Effector memory CD8-positive, alpha-beta T cell (primary cell): ENCODE measurements around the gene NRN1L.
A peak's percentile ranks its signal among the peaks of the same experiment; 100 is the strongest.

ENCODE experiments used
- ATAC-seq: fragments of 150-1000 bp; cut with Tn5 transposase; replicated peaks from 2 replicates; pipeline ENCODE4 v1.10.0; 2021; ENCODE audit warnings: mild to moderate bottlenecking, moderate library complexity
- DNase-seq, 3 experiments: peaks; one replicate each; pipeline ENCODE4 v3.0.0; 2021
- H3K27ac Mint-ChIP-seq, 2 donors: one replicate each; pipeline ENCODE4 v1.8.0; 2022; ENCODE audit warnings: mild to moderate bottlenecking in 2 of 2, mixed read lengths in 2 of 2, moderate library complexity in 2 of 2
- H3K27me3 Mint-ChIP-seq, 2 donors: one replicate each; pipeline ENCODE4 v1.8.0; 2022; ENCODE audit warnings: mixed read lengths in 2 of 2
- H3K36me3 Mint-ChIP-seq: one replicate; pipeline ENCODE4 v1.8.0; 2022; ENCODE audit warnings: mild to moderate bottlenecking, moderate library complexity, mixed read lengths; ENCODE audit not compliant: insufficient read depth
- H3K4me1 Mint-ChIP-seq, 2 donors: one replicate each; pipeline ENCODE4 v1.8.0; 2022; ENCODE audit warnings: low read depth in 2 of 2, mixed read lengths in 2 of 2
- H3K4me3 Mint-ChIP-seq, 2 donors: one replicate each; pipeline ENCODE4 v1.8.0; 2022; ENCODE audit warnings: mild to moderate bottlenecking in 2 of 2, mixed read lengths in 2 of 2, moderate library complexity in 2 of 2
- H3K9me3 Mint-ChIP-seq, 2 donors: one replicate each; pipeline ENCODE4 v1.8.0; 2022; ENCODE audit warnings: mixed read lengths in 2 of 2

Gene NRN1L

DNA sequence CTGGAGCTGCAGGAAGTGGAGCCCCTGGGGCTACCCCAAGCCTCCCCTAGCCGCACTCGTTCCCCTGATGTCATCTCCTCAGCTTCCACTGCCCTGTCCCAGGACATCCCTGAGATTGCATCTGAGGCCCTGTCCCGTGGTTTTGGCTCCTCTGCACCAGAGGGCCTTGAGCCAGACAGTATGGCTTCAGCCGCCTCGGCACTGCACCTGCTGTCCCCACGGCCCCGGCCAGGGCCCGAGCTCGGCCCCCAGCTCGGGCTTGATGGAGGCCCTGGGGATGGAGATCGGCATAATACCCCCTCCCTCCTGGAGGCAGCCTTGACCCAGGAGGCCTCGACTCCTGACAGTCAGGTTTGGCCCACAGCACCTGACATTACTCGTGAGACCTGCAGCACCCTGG, 4.1 kb upstream of the NRN1L start:
- Mint-ChIP-seq H3K27me3 (no peaks in the 10 kb centered on the region), H3K4me1 (peaks cover 8 to 13% of the 10 kb centered on the region in 2 donors), H3K4me3 (no peak overlapping the region), H3K9me3 (no peaks in the 10 kb centered on the region), H3K27ac (peak overlapping the region in 1 of 2 donors; percentile 72), H3K36me3 (peaks cover 65% of the 10 kb centered on the region)
- DNase-seq, result no peak
- no peak for ATAC-seq

DNA sequence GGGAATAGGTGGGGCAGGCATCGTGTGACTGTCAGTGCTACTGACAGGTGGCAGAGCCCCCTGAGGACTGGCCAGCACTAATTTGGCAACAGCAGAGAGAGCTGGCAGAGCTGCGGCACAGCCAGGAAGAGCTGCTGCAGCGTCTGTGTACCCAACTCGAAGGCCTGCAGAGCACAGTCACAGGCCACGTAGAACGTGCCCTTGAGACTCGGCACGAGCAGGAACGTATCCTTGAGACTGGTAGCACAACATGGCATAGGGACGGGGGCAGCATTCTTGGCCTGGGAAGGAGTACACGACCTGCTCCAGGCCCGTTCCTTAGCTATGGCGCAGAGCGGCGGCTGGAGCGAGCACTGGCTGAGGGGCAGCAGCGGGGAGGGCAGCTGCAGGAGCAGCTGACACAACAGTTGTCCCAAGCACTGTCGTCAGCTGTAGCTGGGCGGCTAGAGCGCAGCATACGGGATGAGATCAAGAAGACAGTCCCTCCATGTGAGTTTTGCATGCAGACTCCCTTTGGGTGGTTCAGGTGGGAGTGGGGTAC, 3.0 kb upstream of the NRN1L start:
- DNase-seq, result no peak
- no peak for ATAC-seq
- H3K36me3 Mint-ChIP-seq, result peaks cover 63% of the 10 kb centered on the region
- peak overlapping the region in 1 of 2 donors; percentile 72 for H3K27ac Mint-ChIP-seq
- H3K27me3 Mint-ChIP-seq, result no peaks in the 10 kb centered on the region
- H3K4me3 Mint-ChIP-seq, result peak overlapping the region in 1 of 2 donors; percentile 31
- no peaks in the 10 kb centered on the region for H3K9me3 Mint-ChIP-seq
- H3K4me1 Mint-ChIP-seq, result peaks cover 0 to 6% of the 10 kb centered on the region in 2 donors

DNA sequence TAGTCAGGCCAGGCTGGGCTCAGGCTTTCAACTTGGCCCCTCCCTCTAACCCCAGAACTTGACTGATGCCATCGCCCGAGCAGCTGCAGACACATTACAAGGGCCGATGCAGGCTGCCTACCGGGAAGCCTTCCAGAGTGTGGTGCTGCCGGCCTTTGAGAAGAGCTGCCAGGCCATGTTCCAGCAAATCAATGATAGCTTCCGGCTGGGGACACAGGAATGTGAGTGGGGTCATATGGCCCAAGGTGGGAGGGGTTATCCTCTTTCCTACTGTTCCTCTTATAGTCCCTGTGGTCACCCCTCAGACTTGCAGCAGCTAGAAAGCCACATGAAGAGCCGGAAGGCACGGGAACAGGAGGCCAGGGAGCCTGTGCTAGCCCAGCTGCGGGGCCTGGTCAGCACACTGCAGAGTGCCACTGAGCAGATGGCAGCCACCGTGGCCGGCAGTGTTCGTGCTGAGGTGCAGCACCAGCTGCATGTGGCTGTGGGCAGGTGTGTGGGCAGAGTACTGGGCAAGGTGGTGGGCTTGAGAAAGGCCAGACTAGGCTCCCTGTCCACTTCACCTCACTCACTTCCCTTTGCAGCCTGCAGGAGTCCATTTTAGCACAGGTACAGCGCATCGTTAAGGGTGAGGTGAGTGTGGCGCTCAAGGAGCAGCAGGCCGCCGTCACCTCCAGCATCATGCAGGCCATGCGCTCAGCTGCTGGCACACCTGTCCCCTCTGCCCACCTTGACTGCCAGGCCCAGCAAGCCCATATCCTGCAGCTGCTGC, 2.1 kb upstream of the NRN1L start:
- Mint-ChIP-seq H3K9me3 (no peaks in the 10 kb centered on the region), H3K27ac (peak overlapping the region in 1 of 2 donors; percentile 88), H3K4me1 (peaks cover 0 to 6% of the 10 kb centered on the region in 2 donors), H3K36me3 (peaks cover 54% of the 10 kb centered on the region), H3K27me3 (no peaks in the 10 kb centered on the region), H3K4me3 (no peak overlapping the region)
- no peak for ATAC-seq
- no peak for DNase-seq

DNA sequence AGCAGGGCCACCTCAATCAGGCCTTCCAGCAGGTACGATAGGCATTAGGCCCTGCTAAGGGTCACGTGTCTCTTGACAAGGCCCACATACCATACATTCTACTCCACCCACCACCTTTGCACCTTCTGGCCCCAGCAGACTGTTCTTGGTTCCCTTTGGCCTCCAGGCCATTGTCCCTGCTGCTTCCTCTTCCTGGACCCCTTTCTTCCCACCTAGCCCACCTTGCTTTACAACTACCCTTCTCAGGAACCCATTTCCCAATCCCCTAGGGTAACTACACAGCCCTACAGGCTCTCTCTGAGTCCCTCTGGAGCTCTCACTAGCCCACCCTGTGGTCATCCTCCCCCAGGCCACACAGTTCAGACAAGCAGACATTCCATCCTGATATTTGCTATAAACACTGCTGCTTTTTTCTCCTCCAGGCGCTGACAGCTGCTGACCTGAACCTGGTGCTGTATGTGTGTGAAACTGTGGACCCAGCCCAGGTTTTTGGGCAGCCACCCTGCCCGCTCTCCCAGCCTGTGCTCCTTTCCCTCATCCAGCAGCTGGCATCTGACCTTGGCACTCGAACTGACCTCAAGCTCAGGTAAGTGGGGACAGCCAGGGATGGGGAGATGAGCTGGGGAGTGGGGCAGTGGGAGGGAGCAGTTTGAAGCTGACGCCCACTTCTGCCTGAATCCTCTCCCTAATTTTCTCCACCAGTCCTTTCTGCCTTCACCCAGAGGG, 1.4 kb upstream of the NRN1L start:
- no peaks in the 10 kb centered on the region for H3K27me3 Mint-ChIP-seq
- no peak for DNase-seq
- ATAC-seq, result peak; percentile 21
- H3K4me3 Mint-ChIP-seq, result no peak overlapping the region
- peaks cover 0 to 6% of the 10 kb centered on the region in 2 donors for H3K4me1 Mint-ChIP-seq
- H3K36me3 Mint-ChIP-seq, result peaks cover 46% of the 10 kb centered on the region
- peak overlapping the region in 1 of 2 donors; percentile 88 for H3K27ac Mint-ChIP-seq
- H3K9me3 Mint-ChIP-seq, result no peaks in the 10 kb centered on the region

DNA sequence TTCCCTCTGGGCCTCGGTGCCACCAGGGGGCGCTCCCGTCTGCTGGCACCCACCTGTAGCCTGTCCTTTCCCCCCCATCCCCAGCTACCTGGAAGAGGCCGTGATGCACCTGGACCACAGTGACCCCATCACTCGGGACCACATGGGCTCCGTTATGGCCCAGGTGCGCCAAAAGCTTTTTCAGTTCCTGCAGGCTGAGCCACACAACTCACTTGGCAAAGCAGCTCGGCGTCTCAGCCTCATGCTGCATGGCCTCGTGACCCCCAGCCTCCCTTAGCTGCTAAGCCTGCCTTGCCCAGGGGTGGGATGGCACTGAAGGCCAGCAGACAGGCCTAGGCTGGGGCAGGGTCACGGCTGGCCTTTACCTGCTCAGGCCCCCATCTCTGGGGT, 818 bp upstream of the NRN1L start:
- peak; percentile 90 for ATAC-seq
- no peak overlapping the region for H3K4me3 Mint-ChIP-seq
- H3K36me3 Mint-ChIP-seq, result peaks cover 41% of the 10 kb centered on the region
- H3K4me1 Mint-ChIP-seq, result peaks cover 0 to 6% of the 10 kb centered on the region in 2 donors
- peak overlapping the region in 1 of 2 donors; percentile 88 for H3K27ac Mint-ChIP-seq
- H3K27me3 Mint-ChIP-seq, result no peaks in the 10 kb centered on the region
- H3K9me3 Mint-ChIP-seq, result no peaks in the 10 kb centered on the region
- DNase-seq, result peak; percentile 71 to 72 (median 72)

DNA sequence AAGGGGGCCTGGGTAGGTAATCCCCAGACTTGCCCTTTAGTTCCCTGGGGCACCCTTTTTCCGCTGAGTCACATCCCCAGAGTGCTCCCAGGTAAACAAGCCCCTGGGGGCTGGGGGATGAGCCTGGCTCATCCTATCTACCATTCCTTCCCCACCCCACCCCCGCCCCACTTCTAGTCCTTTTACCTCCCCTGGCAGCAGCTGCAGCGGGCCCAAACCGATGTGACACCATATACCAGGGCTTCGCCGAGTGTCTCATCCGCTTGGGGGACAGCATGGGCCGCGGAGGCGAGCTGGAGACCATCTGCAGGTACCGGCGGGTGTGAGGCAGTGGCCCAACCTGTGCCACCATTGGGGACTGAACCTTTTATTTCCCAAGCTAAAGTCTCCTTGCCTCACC, 860 bp downstream of the NRN1L start:
- no peaks in the 10 kb centered on the region for H3K27me3 Mint-ChIP-seq
- no peaks in the 10 kb centered on the region for H3K9me3 Mint-ChIP-seq
- no peak overlapping the region for H3K27ac Mint-ChIP-seq
- ATAC-seq, result no peak
- no peak overlapping the region for H3K4me3 Mint-ChIP-seq
- no peak for DNase-seq
- peaks cover 28% of the 10 kb centered on the region for H3K36me3 Mint-ChIP-seq
- peaks cover 0 to 6% of the 10 kb centered on the region in 2 donors for H3K4me1 Mint-ChIP-seq

DNA sequence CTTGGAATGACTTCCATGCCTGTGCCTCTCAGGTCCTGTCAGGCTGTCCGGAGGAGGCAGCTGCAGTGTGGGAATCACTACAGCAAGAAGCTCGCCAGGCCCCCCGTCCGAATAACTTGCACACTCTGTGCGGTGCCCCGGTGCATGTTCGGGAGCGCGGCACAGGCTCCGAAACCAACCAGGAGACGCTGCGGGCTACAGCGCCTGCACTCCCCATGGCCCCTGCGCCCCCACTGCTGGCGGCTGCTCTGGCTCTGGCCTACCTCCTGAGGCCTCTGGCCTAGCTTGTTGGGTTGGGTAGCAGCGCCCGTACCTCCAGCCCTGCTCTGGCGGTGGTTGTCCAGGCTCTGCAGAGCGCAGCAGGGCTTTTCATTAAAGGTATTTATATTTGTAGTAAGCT, 1.3 kb downstream of the NRN1L start:
- H3K4me1 Mint-ChIP-seq, result peaks cover 0 to 6% of the 10 kb centered on the region in 2 donors
- ATAC-seq, result no peak
- no peaks in the 10 kb centered on the region for H3K27me3 Mint-ChIP-seq
- no peaks in the 10 kb centered on the region for H3K9me3 Mint-ChIP-seq
- no peak overlapping the region for H3K27ac Mint-ChIP-seq
- H3K36me3 Mint-ChIP-seq, result peaks cover 24% of the 10 kb centered on the region
- no peak overlapping the region for H3K4me3 Mint-ChIP-seq
- no peak for DNase-seq

DNA sequence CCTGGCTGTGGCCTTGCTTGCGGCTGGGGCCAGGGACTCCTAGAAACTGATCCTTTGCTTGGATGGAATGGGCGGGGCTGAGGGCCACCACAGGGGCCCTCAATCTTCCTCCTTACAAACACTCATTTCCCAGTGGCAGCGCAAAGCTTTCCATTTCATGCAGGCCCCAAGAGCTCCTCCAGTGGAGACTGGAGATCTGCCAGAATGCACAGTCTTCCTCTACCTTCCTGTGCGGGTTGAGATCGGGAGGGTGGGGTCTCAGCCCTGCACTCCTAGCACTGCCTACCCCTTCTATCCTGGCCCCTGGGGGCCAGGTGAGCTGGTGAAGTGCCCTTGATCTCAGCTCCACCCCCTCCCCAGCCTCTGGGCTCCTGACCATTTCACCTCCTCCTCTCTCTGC, 1.7 kb downstream of the NRN1L start:
- Mint-ChIP-seq H3K9me3 (no peaks in the 10 kb centered on the region), H3K4me1 (peaks cover 0 to 6% of the 10 kb centered on the region in 2 donors), H3K27me3 (no peaks in the 10 kb centered on the region), H3K36me3 (peaks cover 21% of the 10 kb centered on the region), H3K27ac (peak overlapping the region in 1 of 2 donors; percentile 71), H3K4me3 (no peak overlapping the region)
- no peak for DNase-seq
- ATAC-seq, result no peak

DNA sequence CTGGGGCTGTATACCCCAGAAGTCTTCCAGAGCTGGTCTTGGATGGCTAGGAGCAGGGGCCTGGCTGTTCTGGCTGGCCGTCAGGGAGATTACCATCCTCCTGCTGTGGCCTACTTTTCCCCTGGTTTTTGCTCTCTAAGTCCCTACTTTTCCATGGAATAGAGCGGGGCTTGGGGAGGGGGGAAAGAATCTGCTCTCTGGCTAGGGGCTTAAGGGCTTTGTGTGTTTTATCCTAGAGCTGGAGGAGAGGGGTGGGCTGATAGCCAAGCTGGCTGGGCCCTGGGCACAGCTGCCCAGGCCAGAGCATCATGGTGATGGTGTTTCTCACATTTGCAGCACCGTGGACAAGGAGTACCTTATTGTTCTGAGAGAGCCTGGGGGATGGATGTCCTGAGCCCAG, 3.6 kb downstream of the NRN1L start:
- Mint-ChIP-seq H3K4me3 (no peak overlapping the region), H3K36me3 (peaks cover 18% of the 10 kb centered on the region), H3K9me3 (no peaks in the 10 kb centered on the region), H3K27me3 (no peaks in the 10 kb centered on the region), H3K4me1 (peaks cover 5 to 7% of the 10 kb centered on the region in 2 donors), H3K27ac (no peak overlapping the region)
- no peak for ATAC-seq
- DNase-seq, result no peak

DNA sequence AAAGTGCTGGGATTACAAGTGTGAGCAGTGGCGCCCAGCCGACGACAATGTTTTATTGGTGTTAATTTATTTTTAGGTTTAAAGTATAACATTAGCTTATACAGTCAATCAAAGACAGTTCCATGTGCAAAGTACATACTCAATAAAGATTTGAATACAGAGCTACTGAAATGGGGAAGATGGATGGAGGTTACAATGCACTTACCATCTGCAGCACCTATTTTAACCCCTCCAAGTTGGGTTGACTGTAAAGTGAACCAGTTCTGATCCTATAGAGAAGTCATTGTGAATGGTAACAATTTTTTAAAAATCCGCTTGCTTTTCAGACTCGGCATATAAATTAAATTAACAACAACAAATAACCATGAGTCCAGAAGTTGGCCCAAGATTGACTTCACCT, 7.7 kb downstream of the NRN1L start:
- Mint-ChIP-seq H3K4me3 (peak overlapping the region; percentile 94 to 95), H3K4me1 (peaks cover 18 to 22% of the 10 kb centered on the region in 2 donors), H3K9me3 (no peaks in the 10 kb centered on the region), H3K36me3 (peaks cover 8% of the 10 kb centered on the region), H3K27ac (peak overlapping the region; percentile 95 to 97), H3K27me3 (no peaks in the 10 kb centered on the region)
- DNase-seq, result no peak
- no peak for ATAC-seq

DNA sequence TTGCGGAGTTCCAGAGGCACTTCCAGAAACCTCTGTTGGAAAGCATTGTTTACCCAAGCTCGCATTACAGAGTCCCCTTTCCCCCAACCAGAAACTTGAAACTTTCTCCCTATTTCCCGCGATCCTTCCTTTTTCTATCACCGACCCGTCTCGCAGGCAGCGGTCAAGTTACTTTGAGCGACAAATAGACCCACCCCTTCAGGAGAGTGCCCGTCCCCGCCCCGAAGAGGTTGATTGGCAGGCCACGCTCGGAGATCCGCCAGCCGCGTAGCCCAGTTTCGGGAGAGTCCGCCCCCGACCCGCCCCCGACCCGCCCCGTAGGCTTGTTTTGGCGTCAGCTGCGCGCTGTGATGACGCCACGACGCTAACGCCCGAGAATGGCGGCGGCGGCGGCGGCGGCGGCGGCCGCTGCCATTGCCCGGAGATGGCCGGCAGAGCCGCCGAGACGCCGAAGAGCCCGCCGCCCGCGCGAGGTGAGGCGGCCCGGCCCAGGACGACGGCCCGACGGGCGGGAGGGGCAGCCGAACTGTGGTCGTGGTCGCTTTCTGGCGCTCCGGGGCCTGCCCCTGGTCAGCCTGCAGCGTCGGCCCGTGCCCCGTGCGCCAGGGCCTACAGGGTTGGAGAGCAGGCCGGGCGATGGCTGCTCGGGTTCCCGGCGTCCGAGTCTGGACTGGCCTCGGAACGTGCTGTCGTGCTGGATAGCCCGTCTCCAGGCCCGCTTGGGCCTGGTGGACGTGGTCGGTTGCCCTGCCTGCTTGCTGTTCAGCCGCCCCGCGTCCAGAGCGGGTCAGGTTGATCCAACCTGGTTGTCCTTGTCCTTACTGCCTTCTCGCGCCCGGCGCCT, 8.4 kb downstream of the NRN1L start, which contains the start of gene PSKH1:
Gene PSKH1 (plus strand): TSS at position 356 of the 844 bp plus-strand sequence. CDS start 15,496 bp downstream, outside the sequence.
- no peaks in the 10 kb centered on the region for H3K9me3 Mint-ChIP-seq
- no peaks in the 10 kb centered on the region for H3K27me3 Mint-ChIP-seq
- peak; percentile 98 for ATAC-seq
- H3K27ac Mint-ChIP-seq, result peak within 1 kb of the TSS; percentile 95 to 97
- H3K4me1 Mint-ChIP-seq, result peaks cover 18 to 22% of the 10 kb centered on the region in 2 donors
- peak; percentile 82 to 87 (median 87) for DNase-seq
- peak within 1 kb of the TSS; percentile 94 to 95 for H3K4me3 Mint-ChIP-seq
- peaks cover 8% of the 10 kb centered on the region for H3K36me3 Mint-ChIP-seq

DNA sequence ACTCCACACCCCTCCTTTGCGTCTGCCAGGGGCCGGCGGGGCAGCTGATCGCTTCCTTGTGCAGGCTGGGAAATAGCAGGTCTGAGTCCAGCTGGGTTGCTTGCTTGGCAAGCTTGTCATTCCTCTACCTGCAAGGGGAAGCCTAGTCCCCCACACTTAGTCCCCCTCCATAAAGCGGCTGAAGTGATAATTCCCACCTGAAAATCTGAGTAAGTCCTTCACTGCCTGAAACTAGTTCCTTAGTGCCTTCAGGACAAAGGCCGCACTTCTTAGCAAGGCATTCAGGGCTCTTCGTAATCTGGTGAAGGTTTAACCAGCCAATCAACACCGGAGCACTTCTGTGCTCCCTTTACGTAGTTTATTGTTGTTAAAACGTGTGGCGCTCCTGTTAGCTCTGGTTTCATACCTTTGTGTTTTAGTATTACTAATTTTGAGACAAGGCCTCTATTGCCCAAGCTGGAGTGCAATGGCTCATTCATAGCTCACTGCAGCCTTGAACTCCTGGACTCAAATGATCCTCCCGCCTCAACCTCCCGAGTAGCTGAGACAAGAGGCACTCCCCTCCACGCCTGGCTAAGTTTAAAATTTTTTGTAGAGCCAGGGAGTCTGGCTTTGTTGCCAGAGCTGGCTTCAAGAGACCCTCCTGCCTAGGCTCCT, 9.2 kb downstream of the NRN1L start:
- Mint-ChIP-seq H3K4me1 (peaks cover 18 to 22% of the 10 kb centered on the region in 2 donors), H3K27ac (peak overlapping the region; percentile 95 to 97)

More for the DNA sequence above, 9.2 kb downstream of the NRN1L start:
- Mint-ChIP-seq H3K27me3 (no peaks in the 10 kb centered on the region), H3K4me3 (peak overlapping the region; percentile 94 to 95), H3K36me3 (peaks cover 8% of the 10 kb centered on the region), H3K9me3 (no peaks in the 10 kb centered on the region)
- ATAC-seq (no peak), DNase-seq (no peak)
